Measurements from ENCODE around the gene CLCN2. TPM values are rescaled to one million over a fixed set of nuclear protein-coding genes. Genes with fewer than 3 reads are reported as not detected.

CLCN2 gene
- 1 to 10 TPM; 1.3 to 5.8 (median 1.9) TPM for total RNA-seq

DNA sequence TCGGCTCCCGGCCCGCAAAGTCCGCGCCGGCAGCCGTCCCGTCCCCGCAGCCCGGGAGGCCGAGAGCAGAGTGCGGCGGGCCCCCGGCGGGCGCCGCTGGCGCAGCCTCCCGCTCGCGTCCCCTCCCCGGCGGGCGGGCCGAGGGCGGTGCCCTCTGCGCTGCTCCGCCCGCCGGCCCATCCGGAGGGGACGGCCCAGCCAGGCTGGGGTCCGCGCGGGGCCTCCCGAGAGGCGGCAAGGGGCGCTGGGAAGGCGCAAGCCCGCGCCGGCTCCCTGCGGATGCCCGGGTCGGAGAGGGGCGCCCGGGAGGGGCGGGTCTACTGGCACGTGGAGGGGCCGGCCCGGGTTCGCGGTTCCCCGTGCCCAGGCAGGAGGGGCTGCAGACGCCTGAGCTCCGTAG is at the start of gene CLCN2, which contains the start of gene POLR2H:
CLCN2 (minus strand) TSS at position 74 of the 400 bp plus-strand sequence. CDS start 126 bp downstream, outside the sequence.
POLR2H (plus strand) TSS at position 179 of the 400 bp plus-strand sequence. CDS start 1,783 bp downstream, outside the sequence.
- TF ChIP-seq, protein P1, sequence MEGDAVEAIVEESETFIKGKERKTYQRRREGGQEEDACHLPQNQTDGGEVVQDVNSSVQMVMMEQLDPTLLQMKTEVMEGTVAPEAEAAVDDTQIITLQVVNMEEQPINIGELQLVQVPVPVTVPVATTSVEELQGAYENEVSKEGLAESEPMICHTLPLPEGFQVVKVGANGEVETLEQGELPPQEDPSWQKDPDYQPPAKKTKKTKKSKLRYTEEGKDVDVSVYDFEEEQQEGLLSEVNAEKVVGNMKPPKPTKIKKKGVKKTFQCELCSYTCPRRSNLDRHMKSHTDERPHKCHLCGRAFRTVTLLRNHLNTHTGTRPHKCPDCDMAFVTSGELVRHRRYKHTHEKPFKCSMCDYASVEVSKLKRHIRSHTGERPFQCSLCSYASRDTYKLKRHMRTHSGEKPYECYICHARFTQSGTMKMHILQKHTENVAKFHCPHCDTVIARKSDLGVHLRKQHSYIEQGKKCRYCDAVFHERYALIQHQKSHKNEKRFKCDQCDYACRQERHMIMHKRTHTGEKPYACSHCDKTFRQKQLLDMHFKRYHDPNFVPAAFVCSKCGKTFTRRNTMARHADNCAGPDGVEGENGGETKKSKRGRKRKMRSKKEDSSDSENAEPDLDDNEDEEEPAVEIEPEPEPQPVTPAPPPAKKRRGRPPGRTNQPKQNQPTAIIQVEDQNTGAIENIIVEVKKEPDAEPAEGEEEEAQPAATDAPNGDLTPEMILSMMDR (IDR thresholded peaks at IDR 0.05; ENCODE audit: low read depth), result no peak

- TF ChIP-seq, protein P1 (IDR thresholded peaks at IDR 0.05; ENCODE audit: low read depth), result no peak
These were observed 48.6 kb upstream of the CLCN2 start for GRCh38 chr3:184409946-184410500.

DNA sequence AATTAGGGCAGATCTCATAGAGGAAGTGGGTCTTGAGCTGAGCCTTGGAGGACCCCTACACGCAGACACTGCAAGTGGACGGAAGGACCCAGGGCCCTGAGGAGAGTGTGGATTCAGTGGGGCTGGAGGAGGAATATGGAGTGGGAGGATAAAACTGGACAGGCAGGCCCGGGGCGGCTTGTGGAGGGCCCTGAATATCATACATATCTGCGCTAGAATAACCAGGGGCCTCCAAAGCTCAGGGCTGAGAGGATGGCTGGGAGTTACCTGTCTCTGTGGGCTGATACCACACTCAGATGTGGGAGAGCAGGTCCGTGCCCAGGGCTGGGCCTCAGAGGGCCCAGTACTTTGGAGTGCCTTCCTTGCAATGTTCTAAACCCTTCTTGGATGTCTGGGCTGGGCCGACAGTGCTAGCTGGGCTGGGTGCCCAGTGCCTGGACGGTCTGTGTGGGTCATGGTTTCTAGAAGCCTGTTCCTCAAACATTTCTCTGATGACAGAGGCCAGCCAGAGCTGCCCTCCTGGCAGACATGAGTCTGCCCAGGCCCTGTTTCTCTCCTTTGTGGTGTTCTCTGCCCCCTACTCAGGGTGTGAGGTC is 48.0 kb upstream of the CLCN2 start:
- TF ChIP-seq, protein P1 (IDR thresholded peaks at IDR 0.05; ENCODE audit: low read depth), result no peak

DNA sequence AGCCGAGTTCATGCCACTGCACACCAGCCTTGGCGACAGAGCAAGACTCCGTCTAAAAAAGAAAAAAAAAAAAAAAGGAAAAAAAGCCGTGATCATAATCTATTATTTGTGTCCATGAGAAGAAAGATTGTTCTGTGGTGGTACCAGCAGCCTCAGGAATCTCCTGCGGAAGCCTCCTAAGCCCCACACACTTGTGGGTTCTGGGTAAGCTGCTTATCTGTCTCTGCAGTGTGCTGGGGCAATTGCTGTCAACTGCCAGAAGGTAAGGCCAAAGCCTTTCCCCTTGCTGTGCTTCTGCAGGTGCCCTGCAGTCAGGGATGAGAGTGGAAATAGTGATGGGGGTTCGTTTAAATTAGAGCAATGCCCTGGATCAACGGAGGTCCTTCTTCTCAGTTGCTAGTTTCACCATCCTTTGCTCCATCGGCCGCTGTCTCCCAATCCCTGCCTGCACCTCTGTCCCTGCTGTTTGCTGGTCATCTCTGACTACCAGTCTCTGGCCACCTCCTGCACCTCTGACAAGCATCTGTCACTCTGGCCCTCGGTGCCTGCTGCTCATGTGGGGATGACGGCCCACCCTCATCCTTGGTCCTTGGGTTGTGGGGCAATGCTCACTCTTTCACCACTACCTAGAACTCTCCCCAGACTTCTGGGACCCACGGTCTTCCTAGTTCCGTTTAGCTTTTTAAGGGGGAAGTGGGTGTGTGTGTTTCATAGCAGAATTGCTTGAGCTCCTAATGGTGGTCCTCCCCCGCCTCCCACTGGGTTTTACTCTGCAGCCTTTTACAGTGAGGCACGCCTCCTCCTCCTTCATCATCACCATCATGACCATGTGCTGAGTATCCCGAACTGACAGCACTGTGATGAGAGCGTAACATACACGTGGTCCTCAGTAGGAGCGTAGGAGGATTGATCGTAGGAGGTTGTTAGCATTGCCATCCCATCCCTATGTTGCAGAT is 43.9 kb upstream of the CLCN2 start:
- TF ChIP-seq, protein P1 (IDR thresholded peaks at IDR 0.05; ENCODE audit: low read depth), result no peak

- TF ChIP-seq, protein P1 (IDR thresholded peaks at IDR 0.05; ENCODE audit: low read depth), result no peak
These were observed 38.0 kb upstream of the CLCN2 start for GRCh38 chr3:184399410-184399809.

GRCh38 chr3:184395320-184395660 is 33.9 kb upstream of the CLCN2 start:
- TF ChIP-seq, protein P1 (IDR thresholded peaks at IDR 0.05; ENCODE audit: low read depth), result no peak

- TF ChIP-seq, protein P1 (IDR thresholded peaks at IDR 0.05; ENCODE audit: low read depth), result no peak
These were observed 29.9 kb upstream of the CLCN2 start for GRCh38 chr3:184391266-184391665.
